Gastroesophageal sphincter (tissue), 4 donors: ENCODE data around the gene UBE4B. TPM values are rescaled to one million over a fixed set of nuclear protein-coding genes. Genes with fewer than 3 reads are reported as not detected.
"Not testable (repeated sequence)": the region's sequence is repeated elsewhere in the genome, so short reads cannot be mapped to it uniquely, and the experiment has no call there.

Experiments used
- ATAC-seq: fragments of 150-250 bp; one replicate; pipeline ENCODE4 v1.9.1; 2016; ENCODE audit warnings: mild to moderate bottlenecking, moderate library complexity
- H3K27ac ChIP-seq, 4 donors: fragments of 200-600 bp; sonication (generic) in 3 of 4; 1 replicate in 3 of 4; 2 replicates in 1 of 4; pipeline ENCODE4 v1.5.1; 2016 to 2019
- H3K27me3 ChIP-seq: fragments of 200-600 bp; sonication (generic); one replicate; pipeline ENCODE4 v1.5.1; 2019
- H3K36me3 ChIP-seq, 2 donors: fragments of 200-600 bp; sonication (generic); one replicate each; pipeline ENCODE4 v1.5.1; 2019; ENCODE audit warnings: control low read depth in 1 of 2
- H3K4me1 ChIP-seq, 3 donors: fragments of 200-600 bp; sonication (generic); 1 replicate in 2 of 3; 2 replicates in 1 of 3; pipeline ENCODE4 v1.5.1; 2016 to 2019; ENCODE audit warnings: control low read depth in 2 of 3
- H3K4me3 ChIP-seq, 2 donors: fragments of 200-600 bp; sonication (generic); one replicate each; pipeline ENCODE4 v1.5.1; 2019; ENCODE audit warnings: mild to moderate bottlenecking in 1 of 2, moderate library complexity in 1 of 2
- H3K9me3 ChIP-seq, 3 donors: fragments of 200-600 bp; sonication (generic); one replicate each; pipeline ENCODE4 v1.5.1; 2017 to 2019; ENCODE audit warnings: control low read depth in 2 of 3
- CTCF ChIP-seq, 4 experiments: fragments of 200-600 bp in 2 of 4; fragments of 450-650 bp in 2 of 4; sonication (generic) in 1 of 4; IDR thresholded peaks; one replicate each; pipeline ENCODE4 v1.5.1; 2017 to 2019; ENCODE audit warnings: antibody characterized with exemption in 4 of 4, mild to moderate bottlenecking in 2 of 4, moderate library complexity in 2 of 4
- EP300 ChIP-seq: sonication (generic); formaldehyde crosslinking; IDR thresholded peaks from one replicate; pipeline ENCODE4 v1.6.1; 2017; ENCODE audit warnings: antibody characterized with exemption, mild to moderate bottlenecking
- POLR2A ChIP-seq, 2 donors: fragments of 450-650 bp; IDR thresholded peaks; one replicate each; pipeline ENCODE4 v1.6.1; 2017; ENCODE audit warnings: antibody characterized with exemption in 2 of 2, mild to moderate bottlenecking in 2 of 2, moderate library complexity in 1 of 2
- POLR2AphosphoS5 ChIP-seq: sonication (generic); formaldehyde crosslinking; IDR thresholded peaks from one replicate; pipeline ENCODE4 v1.6.1; 2017; ENCODE audit warnings: antibody characterized with exemption
- WGBS, 2 donors: methylation state at CpG; one replicate each; pipeline ENCODE4 v1.1.5; 2018; ENCODE audit warnings: low coverage in 1 of 2; 5-methylcytosine and 5-hydroxymethylcytosine counted together
- total RNA-seq, 4 donors: library from RNA; depleted of rRNA; stranded (reverse); fragments of >200 nt; gene quantifications; one replicate each; pipeline ENCODE4 v1.1.0, GENCODE V29; 2016

The UBE4B gene
- total RNA-seq, 4 donors from 2014 or later, result 56.9 to 120 (median 83.2) TPM

DNA sequence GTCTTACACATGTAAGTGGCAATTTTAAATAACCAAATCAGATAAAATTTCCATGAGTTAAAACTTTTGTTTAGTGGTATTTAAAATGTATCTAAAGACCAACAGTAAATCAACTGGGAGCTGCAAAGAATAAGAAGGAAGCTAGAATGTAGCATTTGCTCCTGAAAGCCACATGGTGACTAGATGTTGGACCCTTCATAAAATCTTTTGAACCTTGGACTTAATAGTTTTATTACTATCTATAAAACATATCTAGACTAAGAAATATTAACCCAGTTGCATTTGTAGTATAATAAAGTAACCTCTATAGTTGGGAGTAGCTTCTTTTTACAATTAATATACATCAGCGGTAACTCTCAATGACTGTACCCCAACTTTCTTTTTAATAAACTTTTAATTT, 72.1 kb downstream of the UBE4B start:
- 97 to 100% methylated on average over 1 of the region's 1 CpG for WGBS, 2 donors
- H3K27me3 ChIP-seq, result no peaks in the 10 kb centered on the region
- peak overlapping the region in 1 of 4 donors; percentile 77 for H3K27ac ChIP-seq
- no peak overlapping the region for H3K4me3 ChIP-seq
- peaks cover 5 to 51% (median 5%) of the 10 kb centered on the region in 3 donors for H3K4me1 ChIP-seq
- ATAC-seq, result no peak
- TF ChIP-seq POLR2AphosphoS5, result no peak
- no peak for TF ChIP-seq EP300
- no peak for TF ChIP-seq CTCF (IDR thresholded peaks at IDR 0.05)
- peaks cover 0 to 80% of the 10 kb centered on the region in 2 donors for H3K36me3 ChIP-seq
- no peaks in the 10 kb centered on the region for H3K9me3 ChIP-seq

DNA sequence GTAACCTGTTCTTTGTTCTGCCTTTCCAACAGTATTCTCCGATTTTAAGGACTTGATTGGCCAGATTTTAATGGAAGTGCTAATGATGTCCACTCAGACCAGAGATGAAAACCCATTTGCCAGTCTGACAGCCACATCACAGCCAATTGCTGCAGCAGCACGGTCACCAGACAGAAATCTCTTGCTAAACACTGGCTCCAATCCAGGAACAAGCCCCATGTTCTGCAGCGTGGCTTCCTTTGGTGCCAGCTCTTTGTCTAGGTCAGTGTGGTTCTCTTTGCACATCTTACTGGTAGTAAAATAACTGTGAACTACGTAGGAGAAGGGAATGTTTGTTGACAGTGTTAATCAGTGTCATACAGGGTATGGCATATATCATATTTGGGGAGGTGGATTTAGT, 72.7 kb downstream of the UBE4B start:
- Histone ChIP-seq H3K4me1 (peaks cover 5 to 57% (median 5%) of the 10 kb centered on the region in 3 donors), H3K36me3 (peaks cover 0 to 80% of the 10 kb centered on the region in 2 donors), H3K27me3 (no peaks in the 10 kb centered on the region), H3K9me3 (no peaks in the 10 kb centered on the region), H3K4me3 (no peak overlapping the region), H3K27ac (peak overlapping the region in 2 of 4 donors; percentile 18 to 77)
- no peak for TF ChIP-seq CTCF (IDR thresholded peaks at IDR 0.05)
- no peak for TF ChIP-seq EP300
- no peak for TF ChIP-seq POLR2A (IDR thresholded peaks at IDR 0.05)
- no peak for ATAC-seq
- 32 to 35% methylated on average over 3 to 4 of the region's 4 CpGs for WGBS, 2 donors

DNA sequence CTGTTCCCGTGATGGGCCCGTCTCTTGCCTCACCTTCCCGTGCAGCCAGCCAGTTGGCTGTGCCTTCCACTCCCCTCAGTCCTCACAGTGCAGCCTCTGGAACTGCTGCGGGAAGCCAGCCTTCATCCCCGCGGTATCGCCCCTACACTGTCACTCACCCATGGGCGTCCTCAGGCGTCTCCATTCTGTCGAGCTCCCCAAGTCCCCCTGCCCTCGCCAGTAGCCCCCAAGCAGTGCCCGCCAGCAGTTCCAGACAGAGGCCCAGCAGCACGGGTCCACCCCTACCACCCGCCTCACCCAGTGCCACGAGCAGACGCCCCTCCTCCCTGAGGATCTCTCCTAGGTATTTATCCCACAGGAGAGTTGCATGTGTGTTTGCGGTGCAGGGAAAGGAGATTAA, 73.5 kb downstream of the UBE4B start:
- H3K9me3 ChIP-seq, result no peaks in the 10 kb centered on the region
- no peak for TF ChIP-seq EP300
- TF ChIP-seq POLR2AphosphoS5, result no peak
- ATAC-seq, result no peak
- H3K36me3 ChIP-seq, result peaks cover 0 to 77% of the 10 kb centered on the region in 2 donors
- H3K4me3 ChIP-seq, result no peak overlapping the region
- peak overlapping the region in 3 of 4 donors; percentile 21 to 89 (median 77) for H3K27ac ChIP-seq
- 96 to 97% methylated on average over 11 to 12 of the region's 17 CpGs for WGBS, 2 donors
- no peaks in the 10 kb centered on the region for H3K27me3 ChIP-seq
- H3K4me1 ChIP-seq, result peaks cover 5 to 58% (median 5%) of the 10 kb centered on the region in 3 donors

- Histone ChIP-seq H3K4me3 (no peak overlapping the region), H3K27ac (peak overlapping the region; percentile 77 to 92 (median 90)), H3K36me3 (peaks cover 0 to 77% of the 10 kb centered on the region in 2 donors), H3K27me3 (no peaks in the 10 kb centered on the region), H3K4me1 (peaks cover 5 to 58% (median 5%) of the 10 kb centered on the region in 3 donors), H3K9me3 (no peaks in the 10 kb centered on the region)
- ATAC-seq, result no peak
- 94 to 100% methylated on average over 2 to 7 of the region's 7 CpGs for whole genome bisulfite sequencing, 2 donors
- TF ChIP-seq POLR2A (IDR thresholded peaks at IDR 0.05) (no peak), CTCF (IDR thresholded peaks at IDR 0.05) (no peak), EP300 (no peak), POLR2AphosphoS5 (no peak)
Measured at GRCh38 chr1:10106756-10107475, 74.2 kb downstream of the UBE4B start.

- H3K36me3 ChIP-seq, result peaks cover 0 to 75% of the 10 kb centered on the region in 2 donors
- H3K4me3 ChIP-seq, H3K27me3 ChIP-seq, ATAC-seq, H3K9me3 ChIP-seq: not testable (repeated sequence)
- peaks cover 5 to 58% (median 5%) of the 10 kb centered on the region in 3 donors for H3K4me1 ChIP-seq
- 31 to 76% methylated on average over 3 to 4 of the region's 8 CpGs for WGBS, 2 donors
- H3K27ac ChIP-seq, result peak overlapping the region; percentile 77 to 92 (median 90)
Measured at GRCh38 chr1:10107476-10107847, 74.7 kb downstream of the UBE4B start.

DNA sequence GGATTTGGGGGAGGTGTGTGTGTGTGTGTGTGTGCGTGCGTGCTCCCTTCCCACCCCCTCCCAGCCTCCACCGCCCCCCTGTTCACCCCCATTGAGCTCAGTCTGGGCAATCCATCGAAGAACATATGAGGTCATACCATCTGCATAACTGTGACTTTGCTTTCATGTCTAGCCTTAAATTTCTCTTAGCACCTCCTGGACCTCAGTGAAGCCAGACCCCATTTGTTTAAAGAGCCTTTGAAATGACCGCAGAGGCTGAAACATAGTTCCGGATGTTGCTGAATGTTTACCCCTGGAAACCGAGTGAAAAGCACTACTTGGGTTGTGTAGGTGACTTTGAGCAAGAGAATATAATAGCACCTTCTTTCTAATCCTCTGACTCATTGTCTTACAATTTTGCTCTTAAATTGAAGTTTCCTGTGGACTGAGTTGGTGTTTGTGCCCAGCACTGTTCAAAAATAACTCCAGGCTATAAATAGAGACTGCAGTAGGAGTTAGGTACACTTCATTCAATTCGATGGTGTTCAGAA, 75.4 kb downstream of the UBE4B start:
- peak; percentile 75 for TF ChIP-seq POLR2AphosphoS5
- no peak for TF ChIP-seq CTCF (IDR thresholded peaks at IDR 0.05)
- H3K36me3 ChIP-seq, result peaks cover 0 to 71% of the 10 kb centered on the region in 2 donors
- H3K4me1 ChIP-seq, result peaks cover 5 to 58% (median 5%) of the 10 kb centered on the region in 3 donors
- ATAC-seq, result peak; percentile 79
- no peak overlapping the region for H3K4me3 ChIP-seq
- no peaks in the 10 kb centered on the region for H3K27me3 ChIP-seq
- H3K27ac ChIP-seq, result peak overlapping the region; percentile 77 to 92 (median 90)
- H3K9me3 ChIP-seq, result no peaks in the 10 kb centered on the region
- WGBS, 2 donors, result 31 to 35% methylated on average over 4 to 7 of the region's 8 CpGs
